HCT116 (cell line): ENCODE results near the gene GCNT4. TPM values are rescaled to one million over a fixed set of nuclear protein-coding genes. Genes with fewer than 3 reads are reported as not detected.

ENCODE experiments used
- ATAC-seq: fragments of 200-7000 bp; cut with Tn5 transposase; 2 replicates; pipeline ENCODE4 v1.9.1; 2020; ENCODE audit warnings: mild to moderate bottlenecking, moderate library complexity
- BruUV-seq: library from RNA; stranded (reverse); fragments of 400-500 nt; replicated peaks from 2 replicates; lab custom pipeline; 2021; lab: Mats Ljungman, UMichigan
- CTCF ChIA-PET: fragments of 300-600 bp; sonication (Branson Sonifier 250); formaldehyde crosslinking; loops from one replicate; lab custom pipeline; 2021; ENCODE audit warnings: antibody characterized with exemption; lab: Charles Lee
- POLR2A ChIA-PET: fragments of 300-600, 350-600 bp; sonication (Branson Sonifier 250); formaldehyde crosslinking; loops from one replicate; lab custom pipeline; 2021; ENCODE audit warnings: antibody characterized with exemption; lab: Charles Lee
- RAD21 ChIA-PET, 2 experiments: fragments of 300-600 bp; sonication (Branson Sonifier 250); formaldehyde crosslinking; loops; one replicate each; lab custom pipeline; 2023; ENCODE audit warnings: low total read pairs in 2 of 2; ENCODE audit not compliant: uncharacterized antibody in 2 of 2, unreplicated experiment in 2 of 2, low non-redundant PET in 1 of 2; lab: Charles Lee
- DNase-seq: peaks from one replicate; pipeline ENCODE4 v3.0.0-alpha.2; 2010; ENCODE audit warnings: low read depth, low spot score
- H2AFZ ChIP-seq: fragments of 200-600 bp; shearing (Covaris generic), sonication (generic); 2 replicates; pipeline ENCODE4 v1.6.1; 2017; ENCODE audit warnings: low read depth, mixed run types, mixed read lengths, antibody characterized with exemption, low read length; ENCODE audit not compliant: poor library complexity, severe bottlenecking
- H3K27ac ChIP-seq: 2 replicates; pipeline ENCODE4 v1.5.1; 2012; ENCODE audit warnings: low read depth, low read length
- H3K27me3 ChIP-seq: fragments of 200-600 bp; sonication (generic); 2 replicates; pipeline ENCODE4 v1.6.1; 2016; ENCODE audit warnings: mixed run types, low read length, mixed read lengths; ENCODE audit not compliant: insufficient read depth
- H3K36me3 ChIP-seq, 2 experiments: fragments of 200-500 bp in 1 of 2; fragments of 200-600 bp in 1 of 2; sonication (Bioruptor generic) in 1 of 2; sonication (generic) in 1 of 2; 2 replicates each; pipeline versions ENCODE4 v1.5.1 to v1.6.1; 2014 to 2016; ENCODE audit warnings: low read length in 2 of 2, inconsistent platforms in 1 of 2, mixed read lengths in 1 of 2, mixed run types in 1 of 2; ENCODE audit not compliant: insufficient read depth in 2 of 2, control insufficient read depth in 1 of 2
- H3K4me1 ChIP-seq, 2 experiments: fragments of 200-600 bp in 1 of 2; sonication (generic) in 1 of 2; 2 replicates each; pipeline versions ENCODE4 v1.5.1 to v1.6.1; 2012 to 2017; ENCODE audit warnings: low read length in 2 of 2, inconsistent platforms in 1 of 2, mild to moderate bottlenecking in 1 of 2, mixed read lengths in 1 of 2, mixed run types in 1 of 2, moderate library complexity in 1 of 2; ENCODE audit not compliant: insufficient read depth in 2 of 2, control insufficient read depth in 1 of 2
- H3K4me2 ChIP-seq: fragments of 200-600 bp; sonication (generic); 2 replicates; pipeline ENCODE4 v1.6.1; 2017; ENCODE audit warnings: mixed run types, low read length, mixed read lengths
- H3K4me3 ChIP-seq, 2 experiments: fragments of 200-600 bp in 1 of 2; sonication (generic) in 1 of 2; replicated peaks in 1 of 2; 2 replicates each; pipeline ENCODE4 v1.5.1; 2011 to 2016; ENCODE audit warnings: low read length in 2 of 2, control low read depth in 1 of 2, low read depth in 1 of 2, mild to moderate bottlenecking in 1 of 2, mixed read lengths in 1 of 2, mixed run types in 1 of 2
- H3K79me2 ChIP-seq: fragments of 200-600 bp; sonication (generic); 2 replicates; pipeline ENCODE4 v1.6.1; 2017; ENCODE audit warnings: mild to moderate bottlenecking, mixed run types, low read length, moderate library complexity, mixed read lengths; ENCODE audit not compliant: insufficient read depth
- H3K9ac ChIP-seq: fragments of 200-600 bp; sonication (generic); 2 replicates; pipeline ENCODE4 v1.6.1; 2016; ENCODE audit warnings: low read length, mixed read lengths
- H3K9me2 ChIP-seq: fragments of 200-600 bp; sonication (generic), shearing (Covaris generic); 2 replicates; pipeline ENCODE4 v1.6.1; 2017; ENCODE audit warnings: mixed run types, mild to moderate bottlenecking, moderate library complexity; ENCODE audit not compliant: insufficient read depth
- H3K9me3 ChIP-seq, 2 experiments: fragments of 200-500 bp in 1 of 2; fragments of 200-600 bp in 1 of 2; sonication (Bioruptor generic) in 1 of 2; sonication (generic) in 1 of 2; 2 replicates each; pipeline ENCODE4 v1.6.1; 2014 to 2017; ENCODE audit warnings: low read length in 2 of 2, mixed read lengths in 2 of 2, inconsistent platforms in 1 of 2, low read depth in 1 of 2, mild to moderate bottlenecking in 1 of 2, mixed run types in 1 of 2, moderate library complexity in 1 of 2; ENCODE audit not compliant: control insufficient read depth in 1 of 2, insufficient read depth in 1 of 2
- H4K20me1 ChIP-seq: fragments of 200-600 bp; sonication (generic), shearing (Covaris generic); 2 replicates; pipeline ENCODE4 v1.6.1; 2017; ENCODE audit warnings: mixed run types, mild to moderate bottlenecking, moderate library complexity; ENCODE audit not compliant: insufficient read depth
- EZH2phosphoT487 ChIP-seq: fragments of 200-600 bp; IDR thresholded peaks from 2 replicates; pipeline ENCODE4 v1.6.1; 2018; ENCODE audit warnings: antibody characterized with exemption, borderline replicate concordance
- FOSL1 ChIP-seq: IDR thresholded peaks from 2 replicates; pipeline ENCODE4 v1.6.1; 2012; ENCODE audit warnings: low read depth
- SP1 ChIP-seq: IDR thresholded peaks from 2 replicates; pipeline ENCODE4 v1.6.1; 2012; ENCODE audit warnings: low read depth
- TCF7L2 ChIP-seq: IDR thresholded peaks from 2 replicates; pipeline ENCODE4 v1.7.0; 2011; ENCODE audit warnings: borderline replicate concordance, inconsistent platforms; ENCODE audit not compliant: insufficient read depth, insufficient read length; ENCODE audit errors: extremely low read depth
- intact Hi-C: fragments of 100-400 bp; cut with micrococcal nuclease; formaldehyde crosslinking; loops from 2 replicates; pipeline ENCODE4 v1.10.0; 2022
- total RNA-seq: library from RNA; stranded (reverse); gene quantifications from one replicate; pipeline ENCODE4 v1.2.1, GENCODE V29; 2021; ENCODE audit not compliant: unreplicated experiment

The GCNT4 gene
- total RNA-seq, 1 experiment from 2014 or later = 0.07 TPM

- no peak overlapping the region for H2AFZ ChIP-seq
- ChIA-PET POLR2A (no interaction called here), RAD21 (no interaction called here), CTCF (interaction anchor here (1.6 kb wide), 1 partner anchor 8 kb away, joined by 6 read pairs; no protein-coding TSS in a partner anchor)
- H3K27ac ChIP-seq = no peak overlapping the region
- ATAC-seq (no peak), DNase-seq (no peak)
- TF ChIP-seq SP1 (no peak), FOSL1 (no peak), EZH2phosphoT487 (no peak), TCF7L2 (no peak)
- no peaks in the 10 kb centered on the region for H3K9me3 ChIP-seq
- H3K79me2 ChIP-seq = no peaks in the 10 kb centered on the region
- no peak overlapping the region for H3K9ac ChIP-seq
- no TSS peak for BruUV-seq
- no peak overlapping the region for H3K4me2 ChIP-seq
- intact Hi-C loops = no loop called here
- H3K4me1 ChIP-seq = peaks cover 11 to 24% of the 10 kb centered on the region in 2 experiments; a peak in 3 of 4 replicates
- no peaks in the 10 kb centered on the region for H3K27me3 ChIP-seq
- H3K36me3 ChIP-seq = no peaks in the 10 kb centered on the region
- no peak overlapping the region for H3K4me3 ChIP-seq
- H4K20me1 ChIP-seq = no peaks in the 10 kb centered on the region
- no peaks in the 10 kb centered on the region for H3K9me2 ChIP-seq
Measured at GRCh38 chr5:75042522-75042921, 9.8 kb downstream of the GCNT4 start.

- no peaks in the 10 kb centered on the region for H3K79me2 ChIP-seq
- H3K9me3 ChIP-seq = no peaks in the 10 kb centered on the region
- ATAC-seq (no peak), DNase-seq (no peak)
- RAD21 ChIA-PET = no interaction called here
- H3K27me3 ChIP-seq = no peaks in the 10 kb centered on the region
- H3K4me1 ChIP-seq = peaks cover 24 to 34% of the 10 kb centered on the region in 2 experiments; a peak in 3 of 4 replicates
- H3K4me3 ChIP-seq = no peak overlapping the region
- BruUV-seq = no TSS peak
- no peak overlapping the region for H3K9ac ChIP-seq
- no peak overlapping the region for H3K27ac ChIP-seq
- H4K20me1 ChIP-seq = no peaks in the 10 kb centered on the region
- no peak overlapping the region for H2AFZ ChIP-seq
- CTCF ChIA-PET = interaction anchor here (1.6 kb wide), 1 partner anchor 9 kb away, joined by 6 read pairs; no protein-coding TSS in a partner anchor
- no peak for TF ChIP-seq SP1
- no peak overlapping the region for H3K4me2 ChIP-seq
- H3K9me2 ChIP-seq = no peaks in the 10 kb centered on the region
- POLR2A ChIA-PET = no interaction called here
- H3K36me3 ChIP-seq = no peaks in the 10 kb centered on the region
- intact Hi-C loops = no loop called here
Measured at GRCh38 chr5:75040973-75041372, 11.4 kb downstream of the GCNT4 start.
